B cell (primary cell): ENCODE results near the gene ADAM19.

Experiments used
- CTCF ChIP-seq: fragments of 200-600 bp; IDR thresholded peaks from one replicate; pipeline ENCODE4 v1.8.0; 2022; ENCODE audit warnings: antibody characterized with exemption, mild to moderate bottlenecking
- EZH2 ChIP-seq: IDR thresholded peaks from 2 replicates; pipeline ENCODE4 v1.6.1; 2012; ENCODE audit warnings: borderline replicate concordance, low read depth, mild to moderate bottlenecking, moderate library complexity, low read length; ENCODE audit not compliant: insufficient read depth, poor library complexity, severe bottlenecking

GRCh38 chr5:157473383-157474320 is 101.9 kb downstream of the ADAM19 start:
- TF ChIP-seq EZH2 (no peak), CTCF (no peak)
